Activated CD4-positive, CD25-positive, alpha-beta regulatory T cell (primary cell): ENCODE measurements around the gene RTL10.

Experiments
- DNase-seq, 4 experiments: peaks; one replicate each; lab custom pipeline; 2025; lab: John Stamatoyannopoulos, UW

The RTL10 gene

DNA sequence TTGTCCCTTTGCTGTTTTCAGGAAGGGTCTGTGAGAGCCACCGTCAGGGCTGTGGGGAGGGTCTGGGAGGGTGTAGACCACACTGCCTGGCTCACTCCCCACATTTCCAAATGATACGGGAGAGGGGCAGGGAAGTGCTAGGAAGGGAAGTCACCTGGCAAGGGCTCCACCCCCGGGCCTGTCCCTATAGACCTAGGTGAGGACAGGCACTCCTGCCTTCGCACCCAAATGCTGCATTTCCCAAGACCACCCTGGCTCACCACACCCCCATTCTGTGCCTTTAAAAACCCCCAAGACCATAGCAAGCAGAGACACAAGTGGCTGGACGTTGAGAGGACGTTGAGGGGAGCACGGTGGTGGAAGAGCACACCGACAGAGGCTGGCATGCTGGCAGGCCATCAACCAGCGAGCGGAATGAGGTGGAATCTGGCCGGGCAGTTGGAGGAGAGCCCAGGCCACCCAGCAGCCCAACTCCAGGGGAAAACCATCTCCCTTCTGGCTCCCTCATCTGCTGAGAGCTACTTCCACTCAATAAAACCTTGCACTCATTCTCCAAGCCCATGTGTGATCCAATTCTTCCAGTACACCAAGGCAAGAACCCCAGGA, 45.7 kb downstream of the RTL10 start:
- no peak for DNase-seq

DNA sequence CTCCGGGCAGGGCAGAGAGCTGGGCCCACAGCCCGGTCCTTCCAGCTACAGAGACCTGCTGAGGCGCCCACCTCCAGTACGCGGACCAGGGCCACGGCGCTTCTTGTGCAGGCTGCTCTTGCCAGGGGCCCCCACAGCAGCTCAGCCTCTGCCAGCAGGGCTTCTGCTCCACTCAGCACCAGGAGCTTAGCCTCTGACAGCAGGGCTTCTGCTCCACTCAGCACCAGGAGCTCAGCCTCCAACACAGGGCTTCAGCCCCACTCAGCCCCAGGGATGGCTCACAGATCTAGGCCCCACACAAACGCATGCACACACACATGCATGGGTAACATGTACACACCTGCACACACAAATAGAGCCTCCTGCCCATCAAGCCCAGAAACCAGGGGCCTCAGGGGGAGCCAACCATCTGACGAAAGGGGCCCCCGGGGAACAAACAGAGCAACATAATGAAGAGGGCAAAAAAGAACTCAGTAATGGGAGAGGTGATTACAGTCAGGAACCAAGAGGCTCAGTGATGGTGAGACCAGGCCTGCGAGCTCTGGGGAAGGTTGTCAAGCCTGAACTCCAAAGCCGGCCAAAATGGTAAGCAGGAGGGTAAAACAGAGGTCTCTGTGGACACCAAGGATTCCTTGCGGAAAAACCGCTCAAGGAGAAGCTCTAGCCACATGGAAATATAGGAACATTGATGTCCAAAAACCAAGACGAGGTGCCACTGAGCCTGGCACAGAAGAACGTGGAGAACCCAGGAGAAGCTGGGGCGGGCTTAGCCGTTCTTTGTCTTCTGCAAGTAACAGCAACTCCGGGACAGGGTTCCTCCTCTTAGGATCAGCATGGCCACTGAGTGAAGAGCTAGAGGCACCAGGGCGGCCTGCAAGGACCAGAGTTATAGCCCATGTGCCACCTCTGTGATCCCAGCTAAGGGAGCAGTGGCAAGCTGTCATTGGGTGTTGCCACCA, 46.5 kb downstream of the RTL10 start:
- no peak for DNase-seq

DNA sequence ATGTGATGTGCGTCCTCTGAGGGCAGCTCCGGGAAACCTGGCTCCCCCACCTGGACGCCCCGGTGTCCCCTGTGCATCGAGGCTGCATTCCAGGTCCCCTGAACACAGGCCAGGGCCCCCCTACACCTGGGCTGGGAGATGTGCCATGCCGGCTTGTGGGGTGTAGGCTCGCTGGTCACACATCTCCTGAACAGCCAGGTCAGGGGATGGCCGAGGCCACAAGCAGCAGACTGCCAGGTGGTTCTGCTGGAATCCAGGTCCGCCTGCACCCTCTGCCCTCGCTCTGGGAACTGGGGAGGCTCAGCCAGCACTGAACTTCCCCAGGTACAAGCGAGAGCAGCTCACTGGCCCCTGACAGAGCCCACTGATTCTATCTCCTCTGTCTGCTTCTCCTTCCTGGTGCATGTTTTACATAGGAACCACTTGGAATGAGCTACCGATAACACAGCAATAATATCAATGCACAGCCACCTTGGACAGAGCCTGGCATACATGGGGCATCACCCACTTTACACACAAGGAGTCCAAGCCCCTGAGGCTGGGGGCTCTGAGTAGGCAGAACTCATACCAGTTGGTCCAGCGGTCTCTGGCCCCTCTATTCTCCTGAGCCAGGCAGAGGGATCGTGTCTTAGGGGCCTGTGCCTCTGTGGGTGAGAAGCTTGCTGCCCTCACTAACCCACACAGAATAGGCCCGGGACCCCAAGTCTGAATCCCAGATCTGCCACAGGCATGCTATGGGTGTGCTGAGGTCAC, 47.3 kb downstream of the RTL10 start:
- no peak for DNase-seq

DNA sequence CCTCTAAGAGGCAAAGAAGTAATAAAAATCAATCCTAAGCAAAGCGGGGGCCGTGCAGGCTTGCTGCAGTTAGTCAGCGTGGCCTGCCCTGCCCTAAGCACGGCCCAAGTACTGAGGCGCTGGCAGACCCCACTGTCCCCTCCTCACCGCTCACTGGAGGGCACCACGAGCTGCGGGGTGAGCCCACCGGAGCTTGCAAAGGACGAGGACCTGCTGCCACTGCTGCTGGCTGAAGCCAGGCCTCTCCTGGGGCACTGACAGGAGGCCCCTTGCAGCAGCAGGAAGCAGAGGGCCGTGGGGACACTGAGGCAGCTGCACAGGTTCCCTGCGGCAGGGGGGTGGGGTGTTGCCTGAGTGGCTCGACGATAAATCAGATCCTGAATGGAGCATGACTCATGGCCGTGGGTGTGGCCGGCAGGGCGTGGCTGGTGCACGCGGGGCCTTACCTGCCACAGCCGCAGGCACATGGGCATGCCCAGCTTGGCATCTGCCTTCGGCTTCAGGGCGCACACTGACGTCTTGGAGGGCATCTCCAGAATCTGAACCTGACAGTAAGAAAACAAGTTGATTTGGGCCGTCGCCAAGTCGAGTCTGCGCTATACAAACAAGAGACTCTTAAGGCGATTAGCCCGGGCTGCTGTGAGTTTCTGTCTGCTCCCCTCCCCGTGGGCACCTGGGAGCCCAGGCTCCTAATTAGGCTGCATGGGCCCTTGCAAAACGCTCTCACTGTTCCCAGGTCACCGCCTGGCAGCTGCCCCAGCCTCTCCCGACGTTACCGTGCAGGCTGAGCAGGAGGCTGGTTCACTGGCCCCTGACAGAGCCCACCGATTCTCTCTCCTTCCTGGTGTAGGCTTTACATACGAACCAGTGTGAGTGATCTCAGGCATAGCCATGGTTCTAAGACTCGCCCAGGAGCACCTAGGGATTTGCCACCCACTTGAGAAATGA, 48.2 kb downstream of the RTL10 start:
- DNase-seq = no peak

DNA sequence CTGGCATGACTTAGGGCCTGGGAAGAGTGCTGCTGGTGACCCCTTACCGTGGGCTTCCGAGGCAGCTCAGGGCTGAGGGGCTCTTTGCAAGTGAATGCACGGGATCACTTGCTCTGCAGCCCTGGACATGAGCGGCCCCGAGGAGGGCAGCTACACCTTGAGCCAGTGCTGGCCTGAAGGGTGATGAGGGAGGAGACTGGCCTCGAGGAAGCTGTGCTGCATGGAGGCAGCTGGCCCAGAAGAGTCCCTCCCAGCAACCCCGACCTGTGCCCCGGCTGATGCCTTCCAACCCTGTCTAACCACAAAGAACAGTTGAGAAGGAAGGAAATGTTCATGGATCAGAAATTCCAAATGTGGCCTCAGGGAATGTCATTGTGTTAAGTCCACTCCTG, 48.9 kb downstream of the RTL10 start:
- no peak for DNase-seq
